Measurements from ENCODE around the gene BCKDK.
"Not testable (repeated sequence)": the region's sequence is repeated elsewhere in the genome, so short reads cannot be mapped to it uniquely, and the experiment has no call there.

Gene BCKDK

GRCh38 chr16:31142109-31143010 is 34.2 kb downstream of the BCKDK start:
- DNase-seq (ENCODE audit: low spot score) = peak; percentile 98

- no peak for DNase-seq (ENCODE audit: low spot score)
These were observed 35.0 kb downstream of the BCKDK start for GRCh38 chr16:31143011-31143693.

- no peak for DNase-seq (ENCODE audit: low spot score)
These were observed 35.5 kb downstream of the BCKDK start for GRCh38 chr16:31143694-31144148.

GRCh38 chr16:31144418-31144817 is 36.2 kb downstream of the BCKDK start:
- not testable (repeated sequence) for DNase-seq (ENCODE audit: low spot score)

GRCh38 chr16:31145398-31145990 is 37.3 kb downstream of the BCKDK start:
- DNase-seq (ENCODE audit: low spot score) = no peak

GRCh38 chr16:31147574-31147973 is 39.4 kb downstream of the BCKDK start:
- DNase-seq (ENCODE audit: low spot score) = no peak

- DNase-seq (ENCODE audit: low spot score) = no peak
These were observed 40.1 kb downstream of the BCKDK start for GRCh38 chr16:31148281-31148728.

- DNase-seq (ENCODE audit: low spot score) = no peak
These were observed 40.7 kb downstream of the BCKDK start for GRCh38 chr16:31148896-31149295.

GRCh38 chr16:31149332-31149731 is 41.1 kb downstream of the BCKDK start:
- no peak for DNase-seq (ENCODE audit: low spot score)

- DNase-seq (ENCODE audit: low spot score) = no peak
These were observed 42.0 kb downstream of the BCKDK start, which contains the start of gene PRSS36 for GRCh38 chr16:31149894-31150890. PRSS36 (minus strand) TSS chr16:31150066; CDS start chr16:31150035, 31 bp downstream.

GRCh38 chr16:31150976-31151375 is 42.8 kb downstream of the BCKDK start:
- not testable (repeated sequence) for DNase-seq (ENCODE audit: low spot score)

GRCh38 chr16:31157136-31157535 is 49.0 kb downstream of the BCKDK start:
- peak; percentile 41 for DNase-seq (ENCODE audit: low spot score)

All from Ammon's horn (tissue), 1 donor.